HG02884 (cell line): ENCODE measurements around the gene KIF5C.

ENCODE experiments used
- ATAC-seq: cut with Tn5 transposase; IDR thresholded peaks from one replicate; pipeline ENCODE4 v1.9.1; 2021; ENCODE audit warnings: mild to moderate bottlenecking, moderate library complexity; ENCODE audit not compliant: unreplicated experiment

KIF5C gene

DNA sequence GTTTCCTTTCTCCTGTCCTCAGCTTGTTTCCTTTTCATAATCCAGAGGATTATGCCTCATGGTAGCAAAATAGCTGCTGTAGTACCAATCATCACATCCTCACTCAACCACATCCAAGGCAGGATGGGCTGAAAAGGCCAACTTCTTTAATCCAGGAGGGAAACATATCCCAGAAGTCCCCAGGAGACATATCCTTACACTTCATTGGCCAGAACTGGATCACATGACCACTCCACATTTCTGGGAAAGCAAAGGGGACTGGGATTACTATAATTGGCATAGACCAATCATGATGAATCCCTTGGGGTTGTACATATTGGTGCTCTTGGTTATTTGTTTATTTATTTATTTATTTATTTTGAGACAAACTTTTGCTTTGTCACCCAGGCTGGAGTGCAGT lies 109.4 kb downstream of the KIF5C start:
- ATAC-seq, result no peak

DNA sequence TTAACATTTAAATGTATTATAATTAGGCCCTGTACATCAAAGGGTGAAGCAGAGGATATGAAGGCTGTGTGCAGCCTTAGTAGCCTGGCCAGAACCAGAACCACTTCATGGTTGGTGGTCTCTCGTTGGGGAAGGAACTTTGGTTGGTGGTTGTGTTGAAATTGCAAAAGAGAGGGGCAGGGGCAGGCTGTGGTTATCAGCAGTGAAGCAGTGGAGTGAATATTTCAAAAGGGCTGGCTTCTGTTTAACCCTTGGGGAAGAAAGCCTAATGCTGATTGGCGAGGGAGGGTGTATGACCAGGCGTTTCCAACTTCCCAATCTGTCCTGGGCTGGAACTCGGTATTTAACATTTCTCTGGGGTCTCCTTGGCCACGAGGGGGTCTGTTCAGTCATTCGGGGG lies 112.3 kb downstream of the KIF5C start:
- ATAC-seq, result no peak

DNA sequence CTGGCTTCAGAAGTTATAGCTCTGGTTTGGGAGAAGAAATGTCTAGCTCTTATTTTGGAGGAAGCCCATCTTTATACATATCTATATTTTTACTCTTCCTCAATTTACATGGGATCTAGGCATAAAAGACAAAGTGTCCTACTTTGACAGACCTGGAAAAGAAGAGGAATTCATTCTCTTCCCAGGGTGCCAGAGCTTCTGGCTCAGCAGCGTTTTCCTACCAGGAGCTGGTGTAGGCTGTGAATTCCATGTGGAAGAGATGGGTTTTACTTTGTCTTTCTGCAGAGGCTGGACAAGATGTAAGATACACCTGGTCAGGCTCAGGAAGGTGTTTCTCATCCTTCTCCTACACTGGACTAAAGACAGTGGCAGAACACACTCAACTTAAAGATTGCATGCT lies 113.3 kb downstream of the KIF5C start:
- no peak for ATAC-seq

DNA sequence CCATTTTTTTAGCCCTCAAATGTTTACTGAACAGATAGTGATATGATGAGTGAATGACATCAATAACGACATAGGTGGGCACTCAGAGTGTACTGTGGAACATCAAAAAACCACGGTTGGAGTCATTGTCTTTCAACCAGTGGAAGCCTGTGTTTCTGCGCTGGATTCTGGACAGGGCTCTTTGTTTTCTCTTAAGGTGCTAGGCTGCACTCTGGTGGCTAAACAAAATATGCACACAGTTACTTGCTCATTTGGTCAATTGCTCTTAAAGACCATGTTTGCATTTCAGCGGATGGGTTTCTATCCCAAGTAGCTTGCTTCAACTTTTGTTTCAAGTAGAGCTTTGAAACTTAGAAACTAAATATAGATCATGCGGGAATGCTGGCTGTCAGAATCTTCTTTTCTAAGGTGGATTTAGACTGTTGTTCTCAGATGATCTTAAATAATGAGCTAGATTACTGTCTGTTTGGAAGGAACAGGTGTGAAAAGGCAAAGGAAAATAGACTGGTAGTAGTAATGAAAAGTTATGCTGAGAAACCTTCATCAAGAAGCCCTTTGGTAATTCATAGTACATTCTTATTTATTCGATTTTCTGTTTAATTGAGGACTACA lies 115.0 kb downstream of the KIF5C start:
- peak; percentile 94 for ATAC-seq

DNA sequence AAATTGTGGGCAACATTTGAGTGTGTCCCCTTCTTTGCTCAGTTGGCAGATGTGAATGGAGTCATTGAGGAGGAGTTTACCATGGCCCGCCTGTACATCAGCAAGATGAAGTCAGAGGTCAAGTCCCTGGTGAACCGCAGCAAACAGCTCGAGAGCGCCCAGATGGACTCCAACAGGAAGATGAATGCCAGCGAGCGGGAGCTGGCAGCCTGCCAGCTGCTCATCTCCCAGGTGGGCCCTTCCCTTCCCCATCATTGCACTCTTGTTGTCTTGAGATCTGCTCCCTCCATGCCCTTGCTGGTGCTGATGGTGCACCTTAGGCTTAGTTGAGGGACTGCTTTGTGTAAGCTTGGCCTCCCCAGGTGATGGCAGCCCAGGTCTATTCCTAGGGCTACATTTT lies 115.9 kb downstream of the KIF5C start:
- no peak for ATAC-seq

DNA sequence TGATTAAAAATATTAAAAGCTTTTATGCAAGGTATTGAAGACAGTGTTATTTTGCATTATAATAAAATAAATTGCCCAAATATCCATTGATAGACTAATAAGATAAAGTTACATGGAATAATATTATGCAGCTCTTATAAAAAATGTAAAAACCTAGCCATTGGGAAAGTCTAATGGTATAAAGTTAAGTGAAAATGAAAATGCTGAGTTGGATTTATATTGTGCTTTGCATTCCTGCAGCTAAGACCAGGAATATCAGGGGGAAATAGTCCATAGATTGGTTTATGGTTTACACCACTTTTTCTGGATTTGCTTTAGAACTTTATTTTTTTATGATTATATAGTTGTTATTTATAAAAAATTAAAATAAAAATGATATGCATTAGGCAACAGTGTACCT lies 117.4 kb downstream of the KIF5C start:
- no peak for ATAC-seq

DNA sequence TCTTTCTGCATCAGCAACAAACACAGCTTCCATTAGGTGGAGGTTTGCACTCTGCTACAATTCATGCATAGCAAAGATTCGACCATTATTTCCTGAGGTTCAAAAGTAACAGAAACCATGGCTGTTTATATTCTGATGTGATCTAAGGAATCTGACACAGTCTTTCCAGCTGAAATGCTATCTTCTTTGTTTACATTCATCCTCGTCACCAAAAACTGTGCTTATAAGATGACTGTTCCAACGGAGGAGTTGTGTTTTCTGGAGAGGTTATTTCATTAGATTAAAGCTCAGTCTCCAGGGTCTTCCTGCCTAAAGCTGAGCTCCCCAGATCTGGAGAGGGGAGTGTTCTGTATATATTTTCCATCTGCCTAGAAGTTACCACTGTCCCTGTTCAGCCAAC lies 118.3 kb downstream of the KIF5C start:
- no peak for ATAC-seq

GRCh38 chr2:148994341-148994740 lies 119.3 kb downstream of the KIF5C start:
- ATAC-seq, result no peak

DNA sequence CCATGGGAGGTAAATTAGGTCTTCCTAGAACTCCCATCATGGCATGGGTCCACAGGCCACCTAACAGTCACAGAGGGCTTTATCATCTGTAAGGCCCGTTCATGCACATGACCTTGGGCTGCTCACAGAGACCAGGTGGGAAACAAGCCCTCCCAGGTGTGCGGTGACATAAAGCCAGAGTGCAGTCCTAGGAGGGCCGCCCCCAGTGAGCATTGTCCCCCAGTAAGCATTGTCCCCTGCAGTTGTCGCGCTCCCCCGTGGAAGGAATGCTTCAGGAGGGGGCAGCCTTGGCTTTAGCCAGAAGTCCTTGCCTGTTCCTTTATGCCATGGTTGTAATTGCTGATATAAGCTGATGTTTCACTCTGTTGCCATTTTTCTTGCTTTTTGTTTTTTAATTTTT lies 121.8 kb downstream of the KIF5C start:
- ATAC-seq, result no peak

DNA sequence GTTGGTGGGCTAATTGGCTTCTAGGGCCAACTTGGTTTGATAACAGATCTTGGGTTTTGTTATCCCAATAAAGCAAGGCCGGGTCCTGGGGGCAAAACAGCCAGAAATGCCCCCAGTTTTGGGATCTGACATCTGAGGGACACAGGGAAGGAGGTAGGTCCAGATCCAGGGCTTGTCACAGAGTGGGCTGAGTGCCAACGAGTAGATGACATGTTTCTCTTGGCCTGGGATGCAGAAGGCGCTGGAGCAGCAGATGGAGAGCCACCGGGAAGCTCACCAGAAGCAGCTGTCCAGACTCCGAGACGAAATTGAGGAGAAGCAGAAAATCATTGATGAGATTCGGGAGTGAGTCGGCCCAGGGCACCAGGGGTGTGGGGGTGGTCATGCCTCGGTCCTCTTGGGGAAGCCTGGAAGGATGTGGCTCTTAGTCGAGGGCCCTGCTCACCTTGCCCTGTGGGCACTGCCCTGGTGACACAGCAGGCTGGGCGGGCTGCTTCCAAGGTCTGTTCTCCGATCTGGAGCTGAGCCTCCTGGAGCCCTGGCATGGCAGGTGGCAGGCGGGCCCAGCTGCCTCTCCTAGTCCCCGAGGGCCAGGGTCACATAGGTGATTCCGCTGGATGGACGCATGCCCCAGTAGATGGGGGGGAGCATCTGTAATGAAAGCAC lies 123.3 kb downstream of the KIF5C start:
- ATAC-seq, result no peak

GRCh38 chr2:148998831-148999200 lies 123.8 kb downstream of the KIF5C start:
- ATAC-seq, result no peak

GRCh38 chr2:148999451-148999921 lies 124.5 kb downstream of the KIF5C start:
- no peak for ATAC-seq

DNA sequence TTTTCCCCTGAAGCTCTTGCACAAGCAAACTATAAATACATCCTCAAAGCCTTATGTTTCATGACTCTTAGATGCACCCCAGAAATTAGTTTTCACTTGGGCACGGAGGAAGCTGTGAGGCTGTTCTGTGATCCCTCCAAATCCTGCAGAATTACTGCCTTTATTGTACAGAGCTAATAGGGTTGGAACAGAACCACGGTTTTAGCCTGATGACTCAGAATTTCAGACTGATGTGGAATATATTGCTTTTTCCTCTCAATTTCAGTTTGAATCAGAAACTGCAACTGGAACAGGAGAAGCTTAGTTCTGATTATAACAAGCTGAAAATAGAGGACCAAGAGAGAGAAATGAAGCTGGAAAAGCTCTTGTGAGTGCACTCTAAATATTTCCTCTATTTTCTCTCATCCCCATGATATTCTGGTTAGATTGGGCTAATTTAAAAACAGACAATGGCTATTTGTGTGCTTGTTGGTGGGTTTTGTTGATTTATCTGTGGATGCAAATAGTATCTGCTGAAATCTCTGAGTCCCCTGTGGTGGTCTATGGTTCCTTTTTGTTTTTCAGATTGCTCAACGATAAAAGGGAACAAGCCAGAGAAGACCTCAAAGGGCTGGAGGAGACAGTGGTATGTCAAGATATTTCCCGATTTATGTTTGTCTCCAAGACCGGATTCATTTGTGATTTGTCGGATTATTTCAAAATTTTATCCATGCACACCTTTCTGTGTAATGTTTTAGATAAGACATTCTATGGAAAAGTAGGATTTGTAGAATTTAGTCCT lies 125.3 kb downstream of the KIF5C start:
- no peak for ATAC-seq

GRCh38 chr2:149001496-149001895 lies 126.5 kb downstream of the KIF5C start:
- no peak for ATAC-seq

GRCh38 chr2:149002378-149002890 lies 127.4 kb downstream of the KIF5C start:
- no peak for ATAC-seq

- ATAC-seq, result no peak
Measured at GRCh38 chr2:149002891-149003740, 128.1 kb downstream of the KIF5C start.

DNA sequence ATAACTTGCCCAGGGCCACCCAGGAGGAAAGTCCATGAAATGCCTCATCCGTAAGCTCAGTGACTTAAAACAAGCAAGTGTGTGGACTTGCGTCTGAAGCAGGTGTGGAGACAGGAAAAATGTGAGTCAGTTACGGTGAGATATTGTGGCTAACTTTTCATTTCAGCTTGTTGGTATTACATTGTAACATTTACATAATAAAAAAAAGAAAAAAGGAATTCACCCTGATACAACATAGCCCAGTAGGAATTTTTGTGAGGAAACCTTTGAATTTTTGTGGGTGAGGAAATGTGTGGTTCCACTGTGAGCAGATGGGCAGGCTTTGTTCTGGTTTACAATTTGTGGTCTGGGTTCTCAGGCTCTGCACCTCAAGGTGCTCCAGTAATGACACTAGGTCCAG lies 129.8 kb downstream of the KIF5C start:
- ATAC-seq, result no peak

- ATAC-seq, result no peak
Measured at GRCh38 chr2:149005471-149006077, 130.5 kb downstream of the KIF5C start.

DNA sequence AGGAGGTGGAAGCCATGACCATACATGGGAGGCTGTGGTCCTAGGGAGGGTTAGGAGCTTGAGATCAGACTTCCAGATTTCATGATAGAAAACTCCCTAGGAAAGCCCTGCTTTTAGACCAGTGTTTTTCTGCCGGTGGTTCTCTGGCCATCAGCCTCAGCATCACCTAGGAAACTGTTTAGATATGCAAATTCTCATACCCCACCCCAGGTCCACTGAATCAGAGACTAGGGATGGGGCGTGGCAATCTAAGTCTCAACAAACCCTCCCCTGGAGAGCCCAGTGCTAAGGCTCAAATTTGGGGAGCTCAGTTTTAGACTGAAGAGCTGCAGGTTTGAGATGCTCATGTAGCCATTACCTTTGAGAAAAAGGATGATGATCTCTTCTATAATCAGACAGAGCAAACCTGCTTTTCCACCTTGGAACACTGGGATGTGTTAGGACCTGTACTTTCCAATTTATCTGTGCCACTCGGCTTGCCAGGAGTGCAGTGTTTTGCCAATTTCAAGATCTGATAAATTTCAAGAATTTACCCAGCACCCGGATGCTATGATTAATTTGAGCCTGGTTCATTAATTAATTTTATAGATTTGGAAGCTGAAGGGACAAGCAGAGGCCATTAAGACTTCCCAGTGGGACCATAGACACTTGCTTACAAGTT lies 132.0 kb downstream of the KIF5C start:
- no peak for ATAC-seq

- no peak for ATAC-seq
Measured at GRCh38 chr2:149008381-149008780, 133.4 kb downstream of the KIF5C start.
